Dendritic cell treated with granulocyte-macrophage colony-stimulating factor and Interleukin-4, amounts not matched to agents 40 ng/mL and 50 ng/mL, for 4 days (primary cell): ENCODE results near the gene PANK1.

Source experiments
- H3K27ac Mint-ChIP-seq: one replicate; pipeline ENCODE4 v1.8.0; 2022; ENCODE audit warnings: mild to moderate bottlenecking, mixed read lengths
- H3K27me3 Mint-ChIP-seq: one replicate; pipeline ENCODE4 v1.8.0; 2022; ENCODE audit warnings: mild to moderate bottlenecking, mixed read lengths
- H3K36me3 Mint-ChIP-seq: one replicate; pipeline ENCODE4 v1.8.0; 2022; ENCODE audit warnings: low read depth, mixed read lengths
- H3K4me1 Mint-ChIP-seq: one replicate; pipeline ENCODE4 v1.8.0; 2022; ENCODE audit warnings: low read depth, mixed read lengths
- H3K4me3 Mint-ChIP-seq: one replicate; pipeline ENCODE4 v1.8.0; 2022; ENCODE audit warnings: mild to moderate bottlenecking, moderate library complexity, mixed read lengths
- H3K9me3 Mint-ChIP-seq: one replicate; pipeline ENCODE4 v1.8.0; 2022; ENCODE audit warnings: mixed read lengths
- intact Hi-C: fragments of 100-400 bp; cut with micrococcal nuclease; formaldehyde crosslinking; loops from one replicate; pipeline ENCODE4 v1.15.0; 2022

PANK1 gene

GRCh38 chr10:89644967-89645741 is at the start of gene PANK1:
PANK1 (minus strand) TSS chr10:89645242; CDS start chr10:89644891, 351 bp downstream.
- Mint-ChIP-seq H3K27me3 (peaks cover 18% of the 10 kb centered on the region), H3K27ac (no peak within 1 kb of the TSS)
- intact Hi-C loops: loop anchor here (2.0 kb wide), 1 partner anchor 56 kb away; the partner anchor contains the start of gene KIF20B

GRCh38 chr10:89693176-89693575 is 48.1 kb upstream of the PANK1 start:
- Mint-ChIP-seq H3K27ac (no peak overlapping the region), H3K36me3 (no peaks in the 10 kb centered on the region), H3K4me1 (peaks cover 5% of the 10 kb centered on the region), H3K27me3 (no peaks in the 10 kb centered on the region), H3K9me3 (no peaks in the 10 kb centered on the region), H3K4me3 (no peak overlapping the region)
- intact Hi-C loops: no loop called here

More at GRCh38 chr10:89644967-89645741, at the start of gene PANK1:
- Mint-ChIP-seq H3K36me3 (no peaks in the 10 kb centered on the region), H3K4me1 (peaks cover 20% of the 10 kb centered on the region), H3K4me3 (no peak within 1 kb of the TSS), H3K9me3 (no peaks in the 10 kb centered on the region)

DNA sequence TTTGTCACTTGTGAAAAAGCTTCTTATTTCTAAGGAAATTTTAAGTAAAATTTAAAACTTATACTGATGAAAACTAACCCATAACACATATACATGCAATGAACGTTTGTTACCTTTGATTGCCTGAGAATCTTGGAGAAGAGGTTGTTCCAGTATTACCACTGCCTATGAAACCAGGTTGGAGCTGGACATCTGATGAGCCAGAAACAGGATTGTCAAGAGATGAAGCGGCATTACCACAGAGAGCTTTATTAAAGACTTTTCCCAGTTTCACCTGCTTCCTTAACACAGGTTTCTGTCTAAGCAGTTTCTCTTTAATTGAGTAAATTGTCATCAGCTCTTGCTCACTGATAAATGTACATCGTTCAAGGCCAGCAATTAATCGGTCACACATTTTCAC is 47.4 kb upstream of the PANK1 start:
- intact Hi-C loops: no loop called here
- Mint-ChIP-seq H3K27ac (no peak overlapping the region), H3K4me3 (no peak overlapping the region), H3K36me3 (no peaks in the 10 kb centered on the region), H3K4me1 (peaks cover 5% of the 10 kb centered on the region), H3K9me3 (no peaks in the 10 kb centered on the region), H3K27me3 (no peaks in the 10 kb centered on the region)

- no peaks in the 10 kb centered on the region for H3K27me3 Mint-ChIP-seq
- no peaks in the 10 kb centered on the region for H3K9me3 Mint-ChIP-seq
- H3K36me3 Mint-ChIP-seq: no peaks in the 10 kb centered on the region
- no peak overlapping the region for H3K27ac Mint-ChIP-seq
- H3K4me1 Mint-ChIP-seq: peaks cover 1% of the 10 kb centered on the region
- H3K4me3 Mint-ChIP-seq: no peak overlapping the region
- intact Hi-C loops: no loop called here
These were observed 45.0 kb upstream of the PANK1 start for GRCh38 chr10:89690027-89690426.

GRCh38 chr10:89685936-89686335 is 40.9 kb upstream of the PANK1 start:
- Mint-ChIP-seq H3K4me3 (no peak overlapping the region), H3K36me3 (no peaks in the 10 kb centered on the region), H3K27ac (no peak overlapping the region), H3K4me1 (peaks cover 11% of the 10 kb centered on the region), H3K9me3 (no peaks in the 10 kb centered on the region), H3K27me3 (no peaks in the 10 kb centered on the region)
- intact Hi-C loops: no loop called here

DNA sequence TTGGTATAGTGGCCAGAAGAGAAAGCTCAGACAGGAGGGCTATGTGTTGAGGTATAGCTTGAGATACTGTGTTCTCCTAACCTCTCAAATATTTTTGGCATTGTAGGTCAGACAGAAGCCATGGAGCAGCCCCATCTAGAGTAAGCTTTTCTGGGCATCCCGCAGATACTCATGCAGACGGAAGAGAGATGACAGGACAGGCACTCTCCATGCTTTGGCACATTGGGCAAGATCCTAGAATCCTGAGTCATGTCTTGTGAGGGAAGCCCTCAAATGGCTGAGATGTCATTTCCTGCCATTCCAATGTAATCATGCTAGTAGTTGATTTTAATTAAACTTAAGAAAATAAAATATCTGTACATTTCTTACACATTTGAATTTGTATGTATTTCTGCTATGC is 39.6 kb upstream of the PANK1 start:
- Mint-ChIP-seq H3K27me3 (no peaks in the 10 kb centered on the region), H3K9me3 (no peaks in the 10 kb centered on the region), H3K4me1 (peaks cover 11% of the 10 kb centered on the region)

GRCh38 chr10:89683883-89684282 is 38.8 kb upstream of the PANK1 start:
- Mint-ChIP-seq H3K27ac (no peak overlapping the region), H3K9me3 (no peaks in the 10 kb centered on the region), H3K36me3 (no peaks in the 10 kb centered on the region), H3K4me3 (no peak overlapping the region), H3K4me1 (peaks cover 11% of the 10 kb centered on the region), H3K27me3 (no peaks in the 10 kb centered on the region)
- intact Hi-C loops: no loop called here

More for the DNA sequence above, 39.6 kb upstream of the PANK1 start:
- no peak overlapping the region for H3K4me3 Mint-ChIP-seq
- no peak overlapping the region for H3K27ac Mint-ChIP-seq
- intact Hi-C loops: no loop called here
- no peaks in the 10 kb centered on the region for H3K36me3 Mint-ChIP-seq

DNA sequence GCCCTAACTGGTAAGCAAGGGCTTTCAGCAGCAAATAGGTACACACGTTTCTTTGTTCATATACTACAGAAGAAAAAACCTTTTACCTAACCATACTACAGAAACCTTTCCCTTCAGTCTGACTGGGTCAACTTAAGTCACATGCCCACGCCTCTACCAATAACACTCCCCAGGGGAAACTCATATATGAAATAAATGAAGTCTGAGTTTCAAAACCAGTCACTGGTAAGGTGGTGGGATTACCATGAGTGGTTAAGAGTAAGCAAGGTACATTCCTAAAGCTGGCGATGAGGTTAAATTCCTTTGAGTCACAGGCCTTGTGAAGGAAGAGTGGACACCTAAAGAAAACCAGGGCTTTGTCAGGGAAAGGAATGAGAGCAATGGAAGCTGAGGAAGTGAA is 34.9 kb upstream of the PANK1 start:
- Mint-ChIP-seq H3K27me3 (no peaks in the 10 kb centered on the region), H3K4me1 (peaks cover 11% of the 10 kb centered on the region), H3K4me3 (no peak overlapping the region), H3K9me3 (no peaks in the 10 kb centered on the region), H3K27ac (no peak overlapping the region), H3K36me3 (no peaks in the 10 kb centered on the region)
- intact Hi-C loops: no loop called here

- intact Hi-C loops: no loop called here
- no peak overlapping the region for H3K4me3 Mint-ChIP-seq
- no peak overlapping the region for H3K27ac Mint-ChIP-seq
- no peaks in the 10 kb centered on the region for H3K36me3 Mint-ChIP-seq
- H3K4me1 Mint-ChIP-seq: no peaks in the 10 kb centered on the region
- no peaks in the 10 kb centered on the region for H3K9me3 Mint-ChIP-seq
- H3K27me3 Mint-ChIP-seq: no peaks in the 10 kb centered on the region
These were observed 32.3 kb upstream of the PANK1 start for GRCh38 chr10:89677341-89677740.

DNA sequence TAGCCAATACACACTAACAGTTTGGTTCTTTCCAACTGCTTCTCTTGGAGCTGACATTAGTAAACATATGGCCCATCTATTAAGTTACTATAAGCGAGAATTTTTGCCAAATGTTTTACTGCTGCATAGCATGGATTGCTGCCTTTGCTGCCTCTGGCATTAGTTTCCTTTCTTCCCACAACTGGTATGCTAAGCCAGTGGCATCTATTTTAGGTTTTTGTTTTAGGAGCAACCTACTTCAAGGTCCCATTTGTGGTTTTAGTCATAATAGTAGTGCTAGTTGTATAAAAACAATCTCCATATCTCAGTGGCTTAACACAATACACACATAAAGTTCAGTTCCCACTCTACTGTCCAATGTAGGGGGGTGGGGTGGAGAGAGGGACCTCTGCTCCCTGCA is 25.9 kb upstream of the PANK1 start:
- Mint-ChIP-seq H3K27ac (no peak overlapping the region), H3K4me3 (no peak overlapping the region), H3K4me1 (peaks cover 9% of the 10 kb centered on the region), H3K9me3 (no peaks in the 10 kb centered on the region), H3K27me3 (no peaks in the 10 kb centered on the region), H3K36me3 (no peaks in the 10 kb centered on the region)
- intact Hi-C loops: no loop called here

DNA sequence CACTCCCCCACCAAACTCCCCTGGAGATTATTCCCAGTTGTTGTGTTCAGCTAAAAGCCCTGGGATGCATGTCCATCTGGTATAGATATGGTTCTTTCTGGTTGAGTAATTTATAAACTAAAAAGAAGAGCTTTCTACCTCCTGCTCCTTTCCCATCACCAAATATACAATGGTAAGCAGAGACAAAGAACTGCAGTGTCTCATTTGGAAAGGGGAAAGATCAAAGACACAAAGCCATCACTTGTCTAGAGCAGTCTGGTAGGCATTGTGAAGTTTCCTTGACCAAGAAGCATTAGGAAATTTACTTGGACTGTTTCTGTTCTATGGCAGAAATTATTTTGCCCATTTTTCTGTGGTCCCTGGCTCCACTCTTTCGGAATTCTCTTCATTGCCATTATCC is 24.9 kb upstream of the PANK1 start:
- H3K27ac Mint-ChIP-seq: no peak overlapping the region
- H3K27me3 Mint-ChIP-seq: no peaks in the 10 kb centered on the region
- no peaks in the 10 kb centered on the region for H3K36me3 Mint-ChIP-seq
- intact Hi-C loops: no loop called here
- H3K4me1 Mint-ChIP-seq: peaks cover 9% of the 10 kb centered on the region
- no peak overlapping the region for H3K4me3 Mint-ChIP-seq
- no peaks in the 10 kb centered on the region for H3K9me3 Mint-ChIP-seq

DNA sequence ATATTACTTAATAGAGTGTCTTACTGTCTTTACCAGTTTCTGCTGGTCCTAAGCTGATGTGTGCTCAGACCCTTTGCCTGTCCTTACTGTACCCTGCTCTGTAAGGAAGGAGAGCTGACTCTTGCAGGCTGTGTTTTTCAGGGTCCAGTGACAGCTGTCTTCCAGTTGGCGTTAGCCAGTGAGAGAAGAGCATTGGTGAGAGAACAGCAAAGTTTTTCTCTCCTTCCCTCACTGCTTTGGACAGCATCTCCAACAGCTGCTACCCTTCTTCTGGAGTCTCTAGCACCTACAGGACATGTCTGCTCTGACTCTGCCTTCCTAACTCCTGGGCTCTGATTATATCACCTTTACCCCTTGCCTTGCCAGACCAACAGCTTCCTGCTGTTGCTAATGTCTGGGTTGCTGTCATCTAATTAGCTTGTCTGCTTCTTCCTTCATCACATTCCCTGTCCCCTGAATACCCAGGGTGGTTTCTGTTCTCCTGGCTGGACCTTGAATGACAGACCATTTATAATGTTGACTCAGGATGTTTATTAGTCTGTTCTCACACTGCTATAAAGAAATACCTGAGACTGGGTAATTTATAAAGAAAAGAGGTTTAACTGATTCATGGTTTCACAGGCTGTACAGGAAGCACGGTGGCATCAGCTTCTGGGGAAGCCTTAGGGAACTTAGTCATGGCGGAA is 23.5 kb upstream of the PANK1 start:
- no peak overlapping the region for H3K4me3 Mint-ChIP-seq
- no peaks in the 10 kb centered on the region for H3K9me3 Mint-ChIP-seq
- intact Hi-C loops: no loop called here
- no peaks in the 10 kb centered on the region for H3K36me3 Mint-ChIP-seq
- no peak overlapping the region for H3K27ac Mint-ChIP-seq
- H3K4me1 Mint-ChIP-seq: peaks cover 9% of the 10 kb centered on the region
- H3K27me3 Mint-ChIP-seq: no peaks in the 10 kb centered on the region

GRCh38 chr10:89666138-89666537 is 21.1 kb upstream of the PANK1 start:
- intact Hi-C loops: no loop called here
- H3K9me3 Mint-ChIP-seq: no peaks in the 10 kb centered on the region
- H3K4me3 Mint-ChIP-seq: no peak overlapping the region
- H3K36me3 Mint-ChIP-seq: no peaks in the 10 kb centered on the region
- H3K4me1 Mint-ChIP-seq: peaks cover 9% of the 10 kb centered on the region
- no peaks in the 10 kb centered on the region for H3K27me3 Mint-ChIP-seq
- no peak overlapping the region for H3K27ac Mint-ChIP-seq

- Mint-ChIP-seq H3K27ac (no peak overlapping the region), H3K36me3 (no peaks in the 10 kb centered on the region), H3K4me1 (peaks cover 9% of the 10 kb centered on the region), H3K27me3 (no peaks in the 10 kb centered on the region), H3K9me3 (no peaks in the 10 kb centered on the region), H3K4me3 (no peak overlapping the region)
- intact Hi-C loops: no loop called here
These were observed 20.3 kb upstream of the PANK1 start for GRCh38 chr10:89665302-89665701.
